COLO668 (cell line): Measurements from ENCODE around the gene BRD1.
"Not testable (repeated sequence)": the region's sequence is repeated elsewhere in the genome, so short reads cannot be mapped to it uniquely, and the experiment has no call there.

Source experiments
- DNase-seq: peaks from one replicate; lab custom pipeline; 2025; ENCODE audit not compliant: unreplicated experiment; lab: John Stamatoyannopoulos, UW

Gene BRD1

DNA sequence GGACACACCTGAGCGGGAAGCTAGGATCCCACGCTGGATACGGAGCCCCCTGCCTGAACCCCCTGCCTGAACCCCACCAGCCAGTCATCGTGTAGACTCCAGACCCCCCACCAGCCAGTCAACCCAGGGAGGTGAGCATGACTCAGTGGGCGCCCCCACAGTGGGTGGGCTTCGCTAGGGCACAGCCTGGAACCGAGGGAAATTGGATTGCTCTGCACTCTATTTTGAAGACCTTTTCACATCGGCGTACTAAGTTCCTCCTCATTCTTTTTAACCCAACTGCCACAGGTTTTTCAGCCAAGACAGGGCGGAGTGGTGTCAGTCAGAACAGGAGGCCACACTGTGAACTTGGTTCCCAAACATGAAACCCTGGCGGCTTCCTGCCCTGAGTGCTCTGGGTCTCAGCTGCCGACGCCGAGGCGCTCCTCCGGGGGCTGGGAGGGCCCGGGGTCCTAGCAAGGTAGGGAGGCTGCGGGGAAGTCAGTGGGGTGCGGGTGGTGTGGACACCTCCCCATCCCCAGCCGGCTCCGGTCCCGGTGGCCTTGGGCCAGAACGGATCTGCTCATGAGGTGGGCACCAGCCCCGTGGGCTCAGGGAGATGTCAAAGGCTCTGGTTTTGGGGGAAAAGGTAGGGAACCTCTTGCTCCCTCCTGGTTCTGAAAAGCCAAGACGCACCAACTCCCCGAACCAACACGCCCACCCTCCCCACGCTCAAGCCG is 57.0 kb downstream of the BRD1 start:
- DNase-seq, result no peak

DNA sequence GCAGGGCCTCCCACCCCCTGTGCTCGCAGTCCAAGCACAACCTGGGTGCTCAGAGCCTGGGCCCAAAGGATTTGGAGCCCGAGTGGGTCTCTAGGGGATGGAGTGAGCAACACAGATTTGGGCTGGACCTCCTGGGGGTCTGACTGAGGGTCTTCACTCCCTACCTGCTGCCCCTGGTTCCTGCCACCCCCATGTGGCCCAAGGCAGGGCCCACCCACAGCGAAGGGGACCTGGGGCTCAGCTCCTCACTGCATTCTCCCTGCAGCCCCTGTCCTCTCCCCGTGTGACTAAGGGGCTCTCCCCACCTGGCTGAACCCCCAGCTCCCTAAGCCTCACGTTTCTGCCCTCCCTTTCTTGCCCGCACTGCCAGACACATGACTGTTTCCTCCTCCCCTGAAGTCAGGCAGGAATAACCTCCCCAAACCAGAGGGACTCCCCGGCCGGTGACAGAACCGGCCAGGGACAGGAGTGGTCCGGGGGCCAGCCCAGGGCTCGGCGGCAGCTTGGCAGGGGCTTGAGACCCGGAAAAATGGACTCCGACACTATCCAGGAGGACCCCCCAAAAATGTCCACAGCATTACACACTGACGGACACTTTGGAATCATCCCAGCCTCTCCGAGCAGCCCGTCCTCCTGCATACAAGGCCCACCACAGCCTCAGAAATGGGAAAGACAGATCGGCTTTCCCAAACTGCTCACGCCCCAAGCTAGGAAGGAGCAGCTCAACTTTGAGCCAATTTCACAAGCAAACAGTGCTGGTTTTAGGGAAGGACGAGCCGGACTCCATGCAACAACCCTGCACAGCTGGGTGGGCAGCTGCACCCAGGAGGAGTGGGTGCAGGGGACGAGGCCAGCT is 57.8 kb downstream of the BRD1 start:
- no peak for DNase-seq

GRCh38 chr22:49768951-49769690 is 58.6 kb downstream of the BRD1 start:
- DNase-seq, result no peak

DNA sequence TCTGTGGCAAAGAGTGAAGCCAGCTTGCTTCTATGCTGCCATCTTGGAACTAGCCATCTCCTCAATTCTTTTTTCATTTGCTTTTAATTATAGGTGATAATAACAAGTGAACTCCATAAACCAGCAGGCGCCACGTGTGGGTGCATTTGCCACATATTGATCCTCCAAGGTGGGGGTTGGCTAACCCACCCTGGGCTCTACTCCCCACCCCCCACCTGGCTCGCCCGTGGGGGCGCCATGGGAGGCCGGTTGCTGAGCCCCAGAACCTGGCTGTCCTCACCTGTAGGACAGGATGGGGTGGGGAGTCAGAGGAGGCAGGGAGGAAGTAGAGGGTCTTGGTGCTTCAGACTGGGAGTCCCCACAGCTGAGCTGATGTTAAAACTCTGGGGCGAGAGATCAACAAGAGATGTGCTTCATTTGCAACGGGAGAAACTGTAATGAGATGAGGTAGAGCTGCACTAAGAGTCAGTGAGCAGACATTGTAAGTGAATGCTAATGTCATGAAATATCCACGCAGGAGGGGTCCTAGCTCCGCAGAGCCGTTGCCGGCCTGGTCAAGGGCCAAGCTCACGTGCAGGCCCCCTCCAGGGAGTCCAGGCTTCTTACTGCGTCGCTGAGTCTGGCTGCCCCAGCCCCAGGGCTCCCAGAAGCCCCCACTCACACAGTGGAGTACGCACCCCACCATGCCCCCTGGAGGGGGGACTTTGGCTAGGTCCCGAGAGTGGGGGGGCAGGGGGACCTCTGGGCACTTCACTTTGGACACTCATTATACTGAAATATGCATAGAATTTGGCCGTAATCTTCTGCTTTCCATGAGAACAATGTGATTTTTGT is 59.4 kb downstream of the BRD1 start:
- DNase-seq, result no peak

- peak; percentile 9 for DNase-seq
These were observed 60.2 kb downstream of the BRD1 start for GRCh38 chr22:49767355-49768062.

- DNase-seq, result peak; percentile 36
These were observed 61.7 kb downstream of the BRD1 start for GRCh38 chr22:49765951-49766350.

DNA sequence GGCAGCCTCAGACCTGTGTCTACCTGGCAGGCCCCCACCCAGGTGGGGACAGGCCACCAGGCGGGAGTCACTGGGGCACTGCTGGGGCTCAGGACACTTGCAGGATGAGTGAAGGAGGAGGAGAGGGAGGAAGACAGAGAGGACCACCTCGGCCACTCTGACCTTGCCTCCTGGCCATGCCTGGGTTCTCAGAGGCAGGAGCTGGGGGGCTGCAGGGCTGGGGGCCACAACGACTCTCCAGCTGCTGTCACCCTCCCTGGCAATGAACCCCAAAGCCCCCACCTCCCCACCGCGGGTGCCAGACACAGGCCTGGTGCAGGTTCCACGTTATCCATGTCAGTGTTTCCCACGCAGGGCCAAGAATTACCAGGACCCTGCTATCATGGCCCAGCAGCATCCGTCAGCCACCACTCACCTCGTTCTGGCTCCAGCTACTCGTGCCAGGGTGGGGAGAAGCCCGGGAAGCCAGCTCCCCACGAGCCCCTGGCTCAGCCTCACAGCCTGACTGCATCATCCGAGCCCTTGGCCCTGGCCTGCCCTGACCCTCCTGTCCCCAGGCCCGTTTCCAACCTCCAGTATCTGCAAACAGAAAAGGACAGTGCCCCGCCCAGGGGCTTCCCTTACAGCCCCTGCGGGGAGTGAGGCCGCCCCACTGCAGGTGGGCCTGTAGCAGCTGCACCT is 62.4 kb downstream of the BRD1 start:
- DNase-seq, result no peak

GRCh38 chr22:49764127-49764581 is 63.5 kb downstream of the BRD1 start:
- no peak for DNase-seq

- DNase-seq, result no peak
These were observed 64.0 kb downstream of the BRD1 start for GRCh38 chr22:49763696-49764095.

GRCh38 chr22:49763138-49763537 is 64.5 kb downstream of the BRD1 start:
- peak; percentile 75 for DNase-seq

DNA sequence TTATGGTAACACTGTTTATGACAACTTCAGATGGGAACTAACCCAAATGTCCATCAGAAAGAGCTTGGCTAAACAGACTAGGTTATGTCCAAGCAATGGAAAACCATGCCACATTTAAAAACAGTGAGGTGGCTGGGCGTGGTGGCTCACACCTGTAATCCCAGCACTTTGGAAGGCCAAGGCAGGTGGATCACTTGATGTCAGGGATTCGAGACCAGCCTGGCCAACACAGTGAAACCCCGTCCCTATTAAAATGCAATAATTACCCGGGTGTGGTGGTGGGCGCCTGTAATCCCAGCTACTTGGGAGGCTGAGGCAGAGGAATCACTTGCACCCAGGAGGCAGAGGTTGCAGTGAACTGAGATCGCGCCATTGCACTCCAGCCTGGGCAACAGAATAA is 65.1 kb downstream of the BRD1 start:
- not testable (repeated sequence) for DNase-seq

- no peak for DNase-seq
These were observed 65.8 kb downstream of the BRD1 start for GRCh38 chr22:49761836-49762235.

GRCh38 chr22:49760630-49761571 is 66.8 kb downstream of the BRD1 start:
- DNase-seq, result peak; percentile 16

DNA sequence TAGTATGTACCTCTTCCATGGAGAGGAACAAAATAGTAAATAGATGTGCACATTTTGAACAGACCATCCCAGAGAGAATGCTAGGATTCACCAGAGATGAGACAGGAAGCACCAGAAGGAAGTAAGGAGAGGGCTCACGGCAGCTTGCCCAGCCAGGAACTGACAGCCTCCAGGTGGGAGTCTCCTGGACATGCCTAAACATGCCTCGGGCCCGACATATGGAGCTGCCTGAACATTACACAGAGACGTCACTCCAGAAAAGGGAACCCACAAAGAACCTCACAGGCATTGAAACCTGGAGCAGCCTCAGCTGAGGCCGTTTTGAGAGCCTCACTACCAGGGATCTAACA is 67.4 kb downstream of the BRD1 start:
- peak; percentile 70 for DNase-seq

DNA sequence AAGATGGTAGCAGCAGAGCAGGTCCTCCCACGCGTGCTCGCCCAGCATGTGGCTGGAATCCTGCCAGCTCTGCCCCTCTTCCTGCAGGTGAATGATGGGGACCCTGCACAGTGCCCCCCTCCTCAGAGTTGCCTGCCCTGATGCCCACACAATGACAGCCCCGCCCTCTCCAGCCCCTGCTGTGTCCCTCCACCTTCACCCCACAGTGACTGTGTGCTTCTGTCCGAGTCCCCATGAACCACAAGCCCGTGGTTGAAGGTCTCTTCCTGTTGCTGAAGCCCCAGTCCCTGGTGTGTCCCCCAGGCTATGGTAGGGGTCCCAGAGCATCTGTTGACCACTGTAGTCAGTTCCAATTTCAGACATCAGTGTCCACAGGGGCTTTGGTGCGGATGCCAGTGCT is 71.0 kb downstream of the BRD1 start:
- no peak for DNase-seq

GRCh38 chr22:49756201-49756600 is 71.5 kb downstream of the BRD1 start:
- DNase-seq, result no peak

- no peak for DNase-seq
These were observed 72.1 kb downstream of the BRD1 start for GRCh38 chr22:49755631-49756001.
